Measurements from ENCODE around the gene LAMC3.

- no peak for TF ChIP-seq CTCF (IDR thresholded peaks at IDR 0.05)
- no peak for TF ChIP-seq POLR2AphosphoS5 (IDR thresholded peaks at IDR 0.05)
- TF ChIP-seq POLR2A (IDR thresholded peaks at IDR 0.05), result no peak
Observed at GRCh38 chr9:131008086-131008485, 888 bp upstream of the LAMC3 start.

All from prostate gland (tissue), 2 donors.